A673 (cell line): ENCODE results near the gene PIAS1.

Source experiments
- CTCF ChIP-seq: fragments of 300-800, 200-600 bp; sonication (generic); conservative IDR thresholded peaks from 2 replicates; pipeline ENCODE4 v1.5.1; 2017; ENCODE audit warnings: low read depth, mild to moderate bottlenecking, antibody characterized with exemption, low read length, moderate library complexity, mixed read lengths
- EZH2 ChIP-seq: fragments of 200-600 bp; sonication (generic); IDR thresholded peaks from 2 replicates; pipeline ENCODE4 v1.6.1; 2017; ENCODE audit warnings: borderline replicate concordance, low read depth, mild to moderate bottlenecking, mixed read lengths, antibody characterized with exemption, low read length; ENCODE audit not compliant: poor library complexity, severe bottlenecking

DNA sequence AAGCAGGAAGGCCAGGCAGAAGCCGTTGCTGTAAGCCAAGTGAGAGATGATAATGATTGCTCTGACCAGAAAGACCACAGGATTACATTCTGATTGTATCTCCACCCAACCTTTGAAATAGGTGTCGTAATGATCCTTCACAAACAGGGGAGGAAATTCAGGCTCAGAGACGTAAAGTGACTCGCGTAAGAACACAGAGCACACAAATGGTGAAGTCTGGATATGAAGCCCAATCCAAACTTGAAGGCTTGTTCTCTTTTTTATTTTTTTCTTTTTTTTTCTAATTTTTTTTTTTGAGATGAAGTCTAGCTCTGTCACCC, 25.3 kb upstream of the PIAS1 start:
- TF ChIP-seq CTCF (no peak), EZH2 (no peak)
